Endometrial microvascular endothelial cells (primary cell): ENCODE data around the gene MLPH. TPM values are rescaled to one million over a fixed set of nuclear protein-coding genes. Genes with fewer than 3 reads are reported as not detected.

Experiments used
- in situ Hi-C: cut with HindIII; loops from 2 replicates; pipeline ENCODE4 v1.10.0; 2017; ENCODE audit warnings: low sequenced_read_pairs, low pct_unique_long_range_greater_than_20kb; ENCODE audit errors: inconsistent ontology term
- total RNA-seq: library from RNA; depleted of rRNA; stranded (reverse); fragments of >200 nt; gene quantifications from one replicate; pipeline ENCODE4 v1.2.3, GENCODE V29; 2015; ENCODE audit errors: inconsistent ontology term

Gene MLPH
- total RNA-seq, 1 donor from 2014 or later = 1.5 TPM

DNA sequence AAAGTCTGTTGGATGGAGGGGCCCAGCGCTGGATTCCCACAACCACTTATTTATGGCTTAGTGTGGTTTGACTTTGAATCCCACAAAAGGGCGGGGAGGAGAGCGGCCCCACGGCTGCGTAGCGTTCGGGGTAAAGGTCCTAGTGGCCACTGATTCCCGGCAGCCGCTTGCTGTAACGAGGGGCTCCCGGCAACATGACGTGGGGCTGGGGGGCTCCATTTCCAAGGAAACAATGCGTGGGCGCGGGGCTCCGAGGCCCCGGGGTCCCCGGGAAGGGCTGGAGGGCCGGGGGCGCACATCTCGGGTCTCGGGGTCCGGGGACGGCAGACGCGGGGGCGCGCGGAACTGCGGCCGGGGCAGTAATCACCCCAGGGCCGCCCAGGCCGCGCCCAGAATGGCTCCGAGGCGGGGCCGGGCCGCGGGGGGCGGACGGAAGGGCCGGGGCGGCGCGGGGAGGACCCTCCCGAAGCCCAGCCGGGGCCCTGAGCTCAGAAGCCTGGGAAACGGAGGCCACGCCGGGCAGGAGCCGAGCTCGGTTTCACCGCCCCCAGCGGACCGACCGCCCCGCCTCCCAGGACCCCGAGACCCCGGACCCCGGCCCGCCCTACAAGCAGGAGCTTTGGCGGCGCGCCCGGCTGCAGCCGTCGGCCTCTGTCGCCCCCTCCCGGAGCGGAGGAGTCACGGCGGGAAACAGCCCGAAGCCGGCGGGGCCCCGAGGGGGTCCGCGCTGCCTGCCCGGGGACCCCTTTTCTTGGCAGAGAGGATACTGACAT lies 11.9 kb upstream of the MLPH start:
- in situ Hi-C loops = no loop called here

DNA sequence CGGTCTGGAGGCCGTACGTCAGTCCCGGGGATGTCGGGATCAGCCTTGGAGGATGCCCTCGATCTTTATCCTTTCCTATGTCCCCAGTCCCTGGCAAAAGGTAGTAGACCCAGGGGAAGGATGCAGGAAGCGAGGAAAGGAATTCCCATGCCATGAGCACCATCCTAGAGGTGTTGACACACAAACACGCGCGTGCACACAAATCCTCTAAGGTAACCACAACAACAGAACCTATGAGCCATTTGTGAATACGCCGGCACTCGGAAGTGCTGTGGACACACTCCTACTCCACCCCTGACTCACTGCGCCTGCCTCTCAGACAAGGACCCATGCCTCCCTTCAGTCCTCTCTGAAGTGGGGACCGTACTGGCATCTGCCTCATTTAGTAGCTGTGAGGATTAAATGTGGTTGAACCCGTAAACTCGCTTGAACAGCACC lies 11.3 kb upstream of the MLPH start:
- in situ Hi-C loops = no loop called here

DNA sequence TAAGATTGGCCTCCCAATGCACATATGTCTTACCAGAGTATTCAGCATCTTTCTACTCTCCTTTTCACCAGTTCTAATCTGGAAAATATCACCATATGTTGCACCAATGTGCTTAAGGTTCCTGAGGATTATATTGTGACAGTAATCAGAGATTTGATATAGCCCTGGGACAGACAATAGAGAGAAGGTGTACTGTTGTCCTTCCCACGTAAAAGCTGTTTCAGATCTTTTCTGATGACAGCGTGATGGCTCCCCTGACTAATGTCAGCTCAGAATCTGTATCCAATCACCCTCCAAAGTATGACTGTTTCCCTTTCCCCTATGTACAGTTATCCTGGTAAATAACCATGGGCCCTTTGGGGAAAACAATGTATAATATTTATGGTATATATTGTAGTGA lies 9.0 kb upstream of the MLPH start:
- in situ Hi-C loops = no loop called here

DNA sequence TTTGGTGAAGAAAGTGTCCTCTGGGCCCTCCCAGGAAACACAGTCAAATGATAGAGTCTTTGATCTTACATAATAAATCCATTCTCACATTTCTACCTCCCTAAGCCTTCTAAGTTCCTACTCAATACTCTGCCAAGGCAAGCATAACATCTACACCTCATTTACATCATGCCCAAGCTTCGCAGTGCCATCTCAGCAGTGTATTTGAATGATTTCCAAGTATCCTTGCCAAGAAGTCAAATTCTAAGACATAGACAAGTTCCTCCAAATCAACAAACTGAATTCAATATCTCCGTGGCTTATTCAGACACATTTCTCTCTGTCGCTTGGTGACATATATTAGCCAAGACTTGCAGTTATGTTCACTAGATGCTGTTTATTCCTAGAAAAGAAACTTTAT lies 8.1 kb upstream of the MLPH start:
- in situ Hi-C loops = no loop called here

DNA sequence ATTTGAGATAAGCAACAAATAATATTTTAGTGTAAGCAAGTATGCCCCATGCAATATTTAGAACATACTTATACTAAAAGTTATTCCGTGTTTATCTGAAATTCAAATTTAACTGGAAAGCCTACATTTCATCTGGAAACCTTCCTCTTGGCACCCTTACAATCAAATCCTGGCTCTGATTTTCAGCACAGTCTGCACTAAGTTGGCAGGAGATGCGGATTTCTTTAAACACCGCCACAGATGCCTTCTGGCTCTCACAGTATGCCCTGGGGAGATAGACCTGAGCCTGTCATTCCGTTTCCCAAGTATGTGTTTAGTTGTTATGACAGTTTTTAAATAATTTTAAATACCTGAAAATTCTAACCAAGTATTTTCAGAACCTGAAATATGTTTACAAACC lies 7.3 kb upstream of the MLPH start:
- in situ Hi-C loops = no loop called here

DNA sequence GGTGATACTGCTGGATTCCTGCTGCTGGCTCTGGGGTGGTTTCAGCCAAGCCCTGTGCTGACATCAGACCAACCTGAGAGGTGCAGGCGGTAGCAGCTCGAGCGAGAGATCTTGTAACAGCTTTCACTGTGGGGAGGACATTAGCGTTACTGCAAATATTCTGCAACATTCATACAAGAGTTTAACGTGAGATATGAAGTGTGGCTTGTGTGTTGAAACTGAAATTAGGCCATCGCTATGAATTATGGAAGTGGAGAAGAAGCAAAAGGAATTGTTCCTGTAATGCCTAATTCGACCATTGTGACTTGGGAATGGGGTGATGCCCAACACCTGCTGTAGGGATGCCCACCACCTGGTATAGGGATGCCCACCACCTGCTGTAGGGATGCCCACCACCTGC lies 6.5 kb upstream of the MLPH start:
- in situ Hi-C loops = no loop called here

DNA sequence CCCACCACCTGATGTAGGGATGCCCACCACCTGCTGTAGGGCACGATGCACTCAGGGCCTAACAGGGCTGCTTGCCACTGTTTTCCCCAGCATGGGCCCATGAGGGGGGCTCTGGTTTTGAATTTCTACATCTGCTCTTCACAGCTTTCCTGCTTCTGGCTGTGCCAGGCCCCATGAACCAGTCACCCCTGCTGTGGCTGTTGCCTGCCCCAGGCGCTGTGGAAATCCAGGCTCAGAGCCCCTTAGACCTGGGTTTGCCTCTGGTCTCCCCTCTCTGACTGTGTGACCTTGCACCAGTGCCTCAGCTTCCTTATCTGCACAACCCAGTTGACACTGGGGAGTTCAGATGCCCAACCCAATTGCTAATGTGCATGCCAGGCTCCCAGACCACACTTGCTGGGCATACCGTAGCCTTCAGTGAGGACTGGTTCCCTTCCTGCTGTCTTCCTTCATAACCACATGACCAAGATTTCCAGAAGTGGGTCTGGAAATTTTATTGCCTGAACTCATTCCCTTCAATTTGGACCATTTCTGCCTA lies 6.0 kb upstream of the MLPH start:
- in situ Hi-C loops = no loop called here

DNA sequence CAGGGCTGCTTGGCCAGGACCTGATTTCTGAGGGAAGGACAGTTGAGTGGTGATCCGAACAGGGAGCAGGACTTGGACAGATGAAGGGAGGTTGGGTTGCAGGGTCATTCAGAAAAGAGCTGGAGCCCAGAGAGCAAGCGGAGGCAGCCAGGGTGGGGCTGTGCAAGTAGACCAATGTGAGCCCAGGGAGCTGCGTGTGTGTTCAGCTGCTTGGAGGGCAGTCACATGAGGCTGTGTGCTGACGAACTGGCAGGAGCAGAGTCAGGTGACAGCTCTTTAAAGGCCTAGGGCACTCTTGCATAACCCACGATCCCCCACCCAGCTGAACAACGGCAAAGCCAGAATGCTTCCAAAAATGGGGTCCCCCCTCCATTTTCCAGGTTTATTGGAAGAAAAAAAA lies 4.6 kb upstream of the MLPH start:
- in situ Hi-C loops = no loop called here

DNA sequence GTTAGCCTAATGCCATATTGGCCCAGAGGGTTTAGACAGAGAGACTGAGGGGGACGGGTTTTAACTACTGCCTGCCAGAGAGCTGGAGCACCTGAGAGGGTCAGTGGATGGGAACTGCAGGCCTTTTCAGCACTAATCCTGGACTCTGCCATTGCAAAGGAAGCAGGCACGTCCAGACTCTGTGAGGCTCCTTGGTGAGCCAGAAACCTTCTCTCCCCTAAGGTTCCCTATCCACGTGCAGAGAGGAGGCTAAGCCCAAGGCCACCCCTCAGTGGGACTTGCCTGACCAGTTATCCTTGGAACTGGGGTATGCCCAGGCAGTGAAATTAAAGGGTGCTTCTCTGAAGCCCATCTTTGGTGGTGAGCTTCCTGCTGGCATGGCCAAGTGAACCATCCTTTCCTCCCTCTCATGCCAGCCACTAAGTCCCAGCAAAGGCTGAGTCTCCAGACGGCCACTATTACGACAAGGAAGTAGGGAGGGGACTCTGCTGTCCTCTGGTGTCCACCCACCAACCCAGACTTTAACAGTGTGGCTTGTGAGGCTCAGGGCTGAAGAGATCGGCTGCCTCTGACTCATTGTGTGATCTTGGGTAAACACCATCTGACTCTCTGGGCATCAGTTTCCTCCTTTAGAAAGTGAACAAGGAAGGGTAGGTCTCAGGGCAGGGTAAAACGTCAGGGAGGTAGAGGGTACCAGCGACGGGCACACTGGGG lies 3.9 kb upstream of the MLPH start:
- in situ Hi-C loops = no loop called here

DNA sequence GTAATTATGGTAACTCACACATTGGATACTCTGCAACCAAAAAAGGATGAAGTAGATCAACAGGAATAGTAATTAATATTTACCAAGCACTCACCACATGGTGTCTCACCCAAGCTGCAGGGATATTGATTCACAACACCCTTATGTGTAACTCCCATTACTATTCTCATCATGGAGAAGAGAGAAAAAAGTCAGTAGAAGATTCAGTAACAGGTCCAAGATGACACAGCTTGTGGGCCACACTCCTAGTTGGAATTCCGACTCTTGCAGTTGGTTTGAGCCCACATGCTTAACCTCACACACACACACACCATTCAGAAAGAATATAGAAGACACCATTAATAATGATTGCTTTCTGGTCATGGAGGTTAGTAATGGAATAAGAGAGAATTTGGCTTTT lies 1.7 kb upstream of the MLPH start:
- in situ Hi-C loops = no loop called here

DNA sequence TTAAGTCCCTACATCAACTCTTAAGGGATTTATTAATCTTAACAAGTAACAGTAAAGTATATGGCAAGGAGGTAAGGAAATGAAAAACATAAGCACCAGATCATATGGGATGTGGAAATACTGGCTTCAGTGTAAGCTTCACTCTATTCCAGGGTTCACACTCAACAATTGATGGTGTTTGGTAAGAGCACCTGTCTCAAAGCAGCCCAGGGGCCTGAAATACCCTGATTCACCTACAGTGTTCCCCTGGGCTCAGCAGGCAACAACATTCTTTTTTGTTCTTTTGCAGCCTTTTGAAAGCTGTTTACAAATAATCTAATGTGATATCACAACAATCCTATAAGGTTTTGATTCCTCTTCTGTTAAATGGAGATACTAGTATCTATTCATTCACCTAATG lies 1.2 kb upstream of the MLPH start:
- in situ Hi-C loops = no loop called here

DNA sequence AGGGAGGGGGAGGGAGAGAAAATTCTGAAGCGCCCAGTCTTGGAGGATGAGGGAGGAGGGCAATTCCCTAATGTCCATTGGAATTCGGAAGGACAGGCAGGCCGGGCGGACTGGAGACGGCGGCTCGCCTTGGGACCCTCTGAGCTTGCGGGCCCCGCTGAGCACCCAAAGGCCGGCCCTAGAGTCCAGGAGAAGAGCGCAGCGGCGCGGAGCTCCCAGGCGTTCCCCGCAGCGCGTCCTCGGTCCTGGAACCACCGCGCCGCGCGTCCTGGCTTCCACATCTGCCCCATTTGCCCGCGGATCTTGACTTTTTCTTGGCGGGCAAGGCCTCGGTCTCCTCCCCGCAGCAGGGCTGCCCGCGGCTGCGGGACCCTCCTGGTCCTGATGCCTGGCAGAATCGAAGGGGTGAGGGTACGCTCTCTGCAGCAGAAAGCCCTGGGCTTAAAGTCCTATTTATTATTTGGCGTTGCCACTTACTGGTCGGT lies 675 bp upstream of the MLPH start:
- in situ Hi-C loops = no loop called here

DNA sequence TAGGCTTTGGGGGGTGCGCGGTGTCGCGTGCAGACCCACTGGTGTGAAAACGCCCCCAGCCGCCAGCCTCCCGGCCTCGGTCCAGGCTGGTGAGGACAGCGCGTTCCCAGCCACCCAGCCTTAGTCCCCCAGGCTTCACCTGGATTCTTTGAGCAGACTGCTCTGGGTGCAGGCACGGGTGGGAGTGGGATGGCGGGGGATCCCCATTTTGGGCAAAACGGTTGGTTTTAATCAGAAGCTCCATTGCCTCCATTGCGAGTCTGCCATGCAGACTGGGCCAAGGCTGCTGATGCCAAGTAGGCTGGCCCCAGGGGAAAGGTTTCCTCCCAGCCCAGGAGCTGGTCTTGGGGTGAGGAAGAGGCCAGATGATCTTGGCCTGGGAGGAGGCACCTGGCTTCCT lies 445 bp downstream of the MLPH start:
- in situ Hi-C loops = no loop called here

DNA sequence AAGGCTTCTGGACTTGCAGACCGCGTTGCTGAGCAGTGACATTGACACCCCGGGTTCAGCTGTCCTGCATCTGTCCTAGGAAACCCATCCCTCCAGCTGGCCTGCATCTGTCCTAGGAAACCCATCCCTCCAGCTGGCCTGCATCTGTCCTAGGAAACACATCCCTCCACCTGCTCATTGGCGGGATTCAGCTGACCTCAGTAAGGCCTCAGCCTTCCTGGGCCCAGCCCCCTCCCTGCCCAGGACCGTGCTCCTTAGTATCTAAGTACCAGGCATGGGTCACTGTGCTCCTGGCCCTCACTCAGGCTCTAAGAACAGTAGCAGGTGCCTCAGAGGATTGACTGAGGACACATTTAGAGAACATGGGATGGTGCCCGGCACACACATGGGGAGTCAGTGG lies 1.2 kb downstream of the MLPH start:
- in situ Hi-C loops = no loop called here

DNA sequence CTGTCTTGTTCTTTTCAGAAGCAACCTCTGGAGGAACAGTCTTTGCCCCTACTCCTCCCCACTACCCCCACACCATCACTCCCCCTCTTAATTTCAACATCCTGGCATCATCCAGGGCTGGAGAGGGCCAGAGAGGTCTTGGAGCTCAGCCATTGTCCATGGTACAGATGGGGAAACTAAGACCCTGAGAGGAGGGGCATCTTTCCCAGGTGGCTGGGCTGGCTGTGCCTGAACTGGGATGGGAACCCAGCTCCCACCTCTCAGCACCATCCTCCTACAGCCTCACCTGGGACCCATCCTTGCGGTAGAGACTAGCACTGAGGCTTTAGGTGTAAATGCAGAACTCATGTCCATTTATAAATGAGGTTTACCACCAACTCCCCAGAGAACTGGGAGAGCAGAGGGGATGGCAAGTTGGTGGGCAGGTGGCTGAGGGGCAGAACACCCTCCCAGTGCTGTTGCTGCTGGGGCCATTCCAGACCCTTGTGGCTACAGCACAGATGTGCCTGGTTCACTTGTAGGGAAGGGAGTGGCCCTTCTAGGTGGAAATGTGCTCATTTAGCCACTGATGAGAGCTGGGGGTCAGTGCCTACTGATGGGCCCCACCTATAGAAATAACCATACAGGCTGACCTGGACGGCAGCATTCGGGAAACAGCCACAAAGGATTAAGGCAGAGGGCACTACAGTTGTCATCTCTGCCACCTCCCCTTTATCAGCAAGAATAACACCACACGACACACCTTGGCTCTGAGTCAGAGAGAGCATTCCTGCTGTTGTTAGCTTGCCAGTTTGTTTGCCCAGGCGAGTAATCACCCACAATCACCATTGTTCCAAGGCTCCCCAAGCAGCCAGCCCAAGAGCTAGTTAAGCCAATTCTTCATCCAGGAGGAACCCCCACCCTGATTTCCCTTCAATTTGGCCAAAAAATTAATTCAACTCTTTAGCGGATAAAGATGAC lies 2.1 kb downstream of the MLPH start:
- in situ Hi-C loops = no loop called here

DNA sequence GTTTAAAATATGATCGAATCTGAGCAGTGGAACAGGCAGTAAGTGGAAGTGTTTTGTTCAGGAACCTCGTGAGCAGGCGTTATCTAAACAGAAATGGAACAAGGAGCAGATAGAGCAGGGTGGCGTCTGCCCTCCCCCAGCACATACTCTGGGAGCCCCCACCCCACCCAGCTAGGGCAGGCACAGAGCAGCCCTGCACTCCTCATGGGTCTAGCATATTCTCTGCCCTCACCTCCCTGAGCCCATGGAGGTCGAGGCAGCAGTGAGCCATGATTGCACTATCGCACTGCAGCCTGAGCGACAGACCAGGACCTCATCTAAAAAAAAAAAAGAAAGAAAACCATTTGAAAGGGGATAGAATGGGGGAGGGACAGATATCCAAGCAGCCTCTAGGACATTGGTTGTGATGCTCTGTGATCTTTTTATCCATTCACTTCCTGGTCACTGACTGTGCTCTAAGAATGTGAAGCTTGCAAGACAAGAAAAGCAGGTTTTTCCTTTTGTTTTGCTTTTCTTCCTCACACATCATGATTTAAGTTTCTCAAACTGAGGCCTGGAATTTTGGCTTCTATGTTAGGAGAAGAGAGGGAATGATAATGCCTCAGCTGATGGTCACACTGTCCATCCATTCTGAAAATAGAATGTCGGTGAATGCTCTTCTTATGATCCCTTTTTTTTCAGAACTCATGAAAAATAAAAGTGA lies 3.1 kb downstream of the MLPH start:
- in situ Hi-C loops = no loop called here

DNA sequence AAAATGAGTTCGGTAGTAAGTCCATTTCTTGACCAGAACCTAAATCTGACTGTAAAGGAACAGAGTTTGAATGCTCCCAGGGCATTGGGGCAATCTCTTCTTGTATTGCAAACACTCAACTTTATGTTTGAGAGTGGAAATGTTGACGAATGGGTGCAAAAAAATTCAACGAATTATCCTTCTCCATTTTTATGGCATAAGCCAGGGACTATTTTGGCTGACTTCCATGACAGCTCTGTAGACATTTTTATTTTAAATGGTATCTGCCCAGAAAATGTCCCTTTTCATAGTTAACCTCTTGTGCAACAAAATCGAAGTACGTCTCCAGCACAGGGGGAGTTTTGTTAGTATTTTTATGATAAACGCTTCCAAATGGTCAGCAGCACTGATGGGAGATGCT lies 3.7 kb downstream of the MLPH start:
- in situ Hi-C loops = no loop called here

DNA sequence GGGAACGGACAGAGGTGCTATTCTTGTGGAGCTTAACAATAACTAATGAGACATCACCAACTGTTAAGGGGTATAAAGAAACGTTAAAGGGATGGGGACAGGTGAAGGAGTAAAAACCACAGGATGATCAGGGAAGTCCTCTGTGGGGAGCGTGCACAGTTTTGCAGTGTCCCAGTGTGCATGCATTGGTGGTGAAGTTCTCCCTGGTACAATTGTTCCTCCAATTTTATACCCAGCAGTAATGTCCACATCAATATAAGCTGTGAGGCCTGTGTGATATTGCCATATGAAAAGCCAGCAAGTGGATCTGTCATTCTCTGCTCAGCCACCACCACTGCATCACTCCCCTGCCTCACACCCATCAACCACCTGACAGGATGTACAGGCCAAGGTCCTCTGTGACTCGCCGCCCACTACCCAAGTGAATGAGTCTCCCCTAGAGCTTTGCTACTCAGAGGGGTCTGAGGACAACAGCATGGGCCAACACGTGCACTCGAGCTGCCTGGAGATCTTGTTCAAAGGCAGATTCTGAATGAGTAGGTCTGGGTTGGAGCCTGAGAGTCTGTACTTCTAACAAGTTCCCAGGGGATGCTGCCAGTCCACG lies 4.6 kb downstream of the MLPH start:
- in situ Hi-C loops = no loop called here
